Fibroblast of pulmonary artery (primary cell): ENCODE measurements around the gene DDX23.
A peak's percentile ranks its signal among the peaks of the same experiment; 100 is the strongest.

Source experiments
- DNase-seq: peaks from one replicate; pipeline ENCODE4 v3.0.0-alpha.2; 2010; ENCODE audit warnings: low read depth
- H3K4me3 ChIP-seq: replicated peaks from 2 replicates; pipeline ENCODE4 v1.5.1; 2011; ENCODE audit warnings: low read depth, mild to moderate bottlenecking, control low read depth, low read length, moderate library complexity
- TF ChIP-seq, protein P1 (sequence below): IDR thresholded peaks from 2 replicates; pipeline ENCODE4 v1.5.1; 2011; ENCODE audit warnings: mild to moderate bottlenecking, control low read depth, low read length, inconsistent platforms; ENCODE audit errors: missing control alignments

The DDX23 gene

GRCh38 chr12:48810903-48811431 lies 41.0 kb downstream of the DDX23 start:
- DNase-seq: peak; percentile 75
- TF ChIP-seq, protein P1, sequence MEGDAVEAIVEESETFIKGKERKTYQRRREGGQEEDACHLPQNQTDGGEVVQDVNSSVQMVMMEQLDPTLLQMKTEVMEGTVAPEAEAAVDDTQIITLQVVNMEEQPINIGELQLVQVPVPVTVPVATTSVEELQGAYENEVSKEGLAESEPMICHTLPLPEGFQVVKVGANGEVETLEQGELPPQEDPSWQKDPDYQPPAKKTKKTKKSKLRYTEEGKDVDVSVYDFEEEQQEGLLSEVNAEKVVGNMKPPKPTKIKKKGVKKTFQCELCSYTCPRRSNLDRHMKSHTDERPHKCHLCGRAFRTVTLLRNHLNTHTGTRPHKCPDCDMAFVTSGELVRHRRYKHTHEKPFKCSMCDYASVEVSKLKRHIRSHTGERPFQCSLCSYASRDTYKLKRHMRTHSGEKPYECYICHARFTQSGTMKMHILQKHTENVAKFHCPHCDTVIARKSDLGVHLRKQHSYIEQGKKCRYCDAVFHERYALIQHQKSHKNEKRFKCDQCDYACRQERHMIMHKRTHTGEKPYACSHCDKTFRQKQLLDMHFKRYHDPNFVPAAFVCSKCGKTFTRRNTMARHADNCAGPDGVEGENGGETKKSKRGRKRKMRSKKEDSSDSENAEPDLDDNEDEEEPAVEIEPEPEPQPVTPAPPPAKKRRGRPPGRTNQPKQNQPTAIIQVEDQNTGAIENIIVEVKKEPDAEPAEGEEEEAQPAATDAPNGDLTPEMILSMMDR: no peak
- no peak overlapping the region for H3K4me3 ChIP-seq

- TF ChIP-seq, protein P1: no peak
- DNase-seq: no peak
- H3K4me3 ChIP-seq: no peak overlapping the region
Observed at GRCh38 chr12:48807981-48808380, 44.0 kb downstream of the DDX23 start.

- no peak for DNase-seq
- no peak overlapping the region for H3K4me3 ChIP-seq
- TF ChIP-seq, protein P1: no peak
Observed at GRCh38 chr12:48803675-48804074, 48.3 kb downstream of the DDX23 start.

DNA sequence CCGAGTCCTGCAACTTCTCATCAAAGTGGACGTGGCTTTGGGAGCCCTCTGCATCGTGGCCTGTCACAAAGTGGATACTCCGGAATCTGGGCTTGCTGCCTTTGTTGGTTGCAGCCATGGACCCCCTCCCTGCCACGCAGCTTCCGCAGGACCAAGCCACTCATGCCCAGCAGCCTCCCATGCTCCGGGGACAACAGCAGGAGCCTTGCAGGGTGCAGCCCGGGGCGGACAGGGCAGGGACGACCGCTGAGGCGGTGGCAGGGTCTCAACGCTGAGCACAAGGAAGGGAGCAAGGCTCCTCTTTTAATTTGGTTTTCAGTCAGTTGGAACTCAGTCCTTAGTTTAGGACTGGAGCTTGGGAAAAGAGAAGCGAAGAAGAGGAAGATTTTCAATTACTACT lies 51.0 kb downstream of the DDX23 start:
- TF ChIP-seq, protein P1: no peak

GRCh38 chr12:48800457-48800856 lies 51.5 kb downstream of the DDX23 start:
- DNase-seq: no peak
- TF ChIP-seq, protein P1: no peak
- no peak overlapping the region for H3K4me3 ChIP-seq

More for the DNA sequence above, 51.0 kb downstream of the DDX23 start:
- DNase-seq: no peak
- H3K4me3 ChIP-seq: no peak overlapping the region

- DNase-seq: no peak
- TF ChIP-seq, protein P1: no peak
- H3K4me3 ChIP-seq: no peak overlapping the region
Observed at GRCh38 chr12:48796976-48797375, 55.0 kb downstream of the DDX23 start.
